DMS153 (cell line): Measurements from ENCODE around the gene RASA2.
"Not testable (repeated sequence)": the region's sequence is repeated elsewhere in the genome, so short reads cannot be mapped to it uniquely, and the experiment has no call there.

ENCODE experiments used
- DNase-seq: peaks from one replicate; lab custom pipeline; 2025; lab: John Stamatoyannopoulos, UW

Gene RASA2

GRCh38 chr3:141578202-141578973 is 91.6 kb downstream of the RASA2 start:
- no peak for DNase-seq

DNA sequence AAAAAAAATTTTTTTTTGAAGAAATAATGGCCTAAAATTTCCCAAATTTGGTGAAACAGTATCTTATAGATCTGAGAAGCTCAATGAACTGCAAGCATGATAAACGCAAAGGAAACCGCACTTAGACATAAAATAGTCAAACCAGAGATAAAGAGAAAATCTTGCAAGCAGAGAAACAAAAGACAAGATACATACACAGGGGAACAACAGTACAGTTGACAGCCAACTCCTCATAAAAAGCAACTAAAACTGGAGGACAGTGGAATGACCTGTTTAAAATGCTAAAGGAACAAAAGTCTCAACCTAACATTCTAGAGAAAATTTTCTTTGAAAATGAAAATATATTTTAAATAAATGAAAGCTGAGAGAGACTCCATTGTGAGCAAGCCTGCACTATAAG is 107.5 kb downstream of the RASA2 start:
- no peak for DNase-seq

GRCh38 chr3:141597931-141598330 is 111.1 kb downstream of the RASA2 start:
- no peak for DNase-seq

DNA sequence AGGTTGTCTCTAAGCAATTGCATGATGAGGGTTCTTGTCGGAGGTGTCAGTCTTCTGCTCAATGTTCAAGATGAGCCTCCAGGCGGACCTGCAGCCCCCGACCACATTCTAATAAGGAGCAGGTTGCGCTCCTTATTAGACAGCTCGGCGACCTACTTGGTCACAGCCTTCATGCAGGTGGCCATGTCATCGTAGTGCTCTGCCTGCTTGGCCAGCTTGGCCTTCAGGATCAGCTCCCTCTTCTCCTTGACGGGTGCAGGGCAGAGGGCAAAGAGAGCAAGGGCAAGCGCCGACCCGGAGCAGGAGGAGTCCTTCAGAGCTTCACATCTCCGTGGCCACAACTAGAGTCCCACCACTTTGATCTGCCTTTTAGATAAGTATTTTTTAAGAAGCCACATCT is 113.5 kb downstream of the RASA2 start:
- no peak for DNase-seq

GRCh38 chr3:141602706-141603105 is 115.9 kb downstream of the RASA2 start:
- DNase-seq = no peak

- DNase-seq = no peak
Measured at GRCh38 chr3:141603473-141604035, 116.7 kb downstream of the RASA2 start.

GRCh38 chr3:141605883-141606282 is 119.1 kb downstream of the RASA2 start:
- no peak for DNase-seq

- DNase-seq = no peak
Measured at GRCh38 chr3:141608438-141608837, 121.6 kb downstream of the RASA2 start.

- DNase-seq = no peak
Measured at GRCh38 chr3:141610939-141611338, 124.1 kb downstream of the RASA2 start.

DNA sequence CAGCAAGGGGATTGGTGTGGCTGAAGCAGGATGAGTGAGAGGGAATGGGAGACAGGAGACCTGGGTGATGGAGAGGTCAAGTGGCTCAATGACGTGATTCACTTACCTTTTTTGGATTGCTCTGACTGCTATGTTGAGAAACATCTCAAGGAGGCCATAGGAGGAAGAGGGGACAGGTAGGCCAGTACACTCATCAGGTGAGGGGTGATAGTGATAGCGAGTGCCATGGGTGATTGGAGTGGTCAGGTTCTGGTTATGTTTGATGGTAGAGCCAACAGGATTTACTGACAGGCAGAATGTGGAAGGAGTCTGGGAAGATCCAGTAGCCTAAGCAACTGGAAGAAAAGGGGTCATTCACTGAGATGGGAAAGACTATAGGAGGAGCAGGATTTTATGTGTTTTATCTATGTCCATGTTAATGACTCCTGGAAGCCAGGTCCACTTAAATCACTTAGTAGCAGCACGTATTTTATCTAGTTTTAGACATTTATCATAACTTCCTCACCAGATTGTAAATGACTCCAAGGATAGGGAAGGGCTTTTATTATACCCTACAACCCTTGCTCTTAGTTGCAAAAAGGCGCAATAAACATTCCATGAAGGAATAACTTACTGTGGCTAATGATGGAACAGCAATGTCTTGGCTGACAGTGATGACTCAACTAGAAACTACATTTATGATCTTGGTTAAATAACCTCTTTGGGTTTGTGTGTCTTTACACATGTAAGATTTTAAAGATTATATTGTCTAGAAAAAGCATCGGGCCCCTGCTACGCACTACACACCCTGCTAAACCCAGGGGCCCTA is 131.5 kb downstream of the RASA2 start:
- no peak for DNase-seq

DNA sequence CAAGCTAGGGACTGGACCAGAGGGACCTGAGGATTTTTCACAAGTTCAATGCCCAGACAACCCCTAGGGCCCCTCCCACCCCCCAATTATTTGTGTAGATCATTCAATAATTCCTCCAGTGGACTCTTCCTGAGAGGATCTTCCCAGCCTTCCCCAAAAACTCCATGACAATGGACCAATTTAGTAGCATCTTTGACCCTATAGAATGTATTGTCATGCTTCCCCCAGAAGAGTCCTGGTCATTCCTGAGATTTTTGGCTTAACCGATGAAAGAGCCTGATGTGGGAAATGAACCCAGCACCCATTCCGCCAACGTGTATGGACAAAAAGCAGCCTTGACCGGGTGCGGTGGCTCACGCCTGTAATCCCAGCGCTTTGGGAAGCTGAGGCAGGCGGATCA is 132.1 kb downstream of the RASA2 start:
- no peak for DNase-seq

- no peak for DNase-seq
Measured at GRCh38 chr3:141619450-141619849, 132.6 kb downstream of the RASA2 start.

GRCh38 chr3:141623691-141624090 is 136.9 kb downstream of the RASA2 start:
- DNase-seq = no peak

- DNase-seq = no peak
Measured at GRCh38 chr3:141625506-141625905, 138.7 kb downstream of the RASA2 start.

DNA sequence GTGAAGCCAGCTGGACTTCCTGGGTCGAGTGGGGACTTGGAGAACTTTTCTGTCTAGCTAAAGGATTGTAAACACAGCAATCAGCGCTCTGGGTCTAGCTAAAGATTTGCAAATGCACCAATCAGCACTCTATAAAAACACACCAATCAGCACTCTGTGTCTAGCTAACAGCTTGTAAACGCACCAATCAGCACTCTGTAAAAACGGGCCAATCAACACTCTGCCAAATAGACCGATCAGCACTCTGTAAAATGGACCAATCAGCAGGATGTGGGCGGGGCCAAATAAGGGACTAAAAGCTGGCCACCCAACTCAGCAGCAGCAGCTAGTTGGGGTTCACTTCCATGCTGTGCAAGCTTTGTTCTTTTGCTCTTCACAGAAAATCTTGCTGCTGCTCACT is 141.5 kb downstream of the RASA2 start:
- DNase-seq = not testable (repeated sequence)

- DNase-seq = not testable (repeated sequence)
Measured at GRCh38 chr3:141628868-141629441, 142.1 kb downstream of the RASA2 start.

DNA sequence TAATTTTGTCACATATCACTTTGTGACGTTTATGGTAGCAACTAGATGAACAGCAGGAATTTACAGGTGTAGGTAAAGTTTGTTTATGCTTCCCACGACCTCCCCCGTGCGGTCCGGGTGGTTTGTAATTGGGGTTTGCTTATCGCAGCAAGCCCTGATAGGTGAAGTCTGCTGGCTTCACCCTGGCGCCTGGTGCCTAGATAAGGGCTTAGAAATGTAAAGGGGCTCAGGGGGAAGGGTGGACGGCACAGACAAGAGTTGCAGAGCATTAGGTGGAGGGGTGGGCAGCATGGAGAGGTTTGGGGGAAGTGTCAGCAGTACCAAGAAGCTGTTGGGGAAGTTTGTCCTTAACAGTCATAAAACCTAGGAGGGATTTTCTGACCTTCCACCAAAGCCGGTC is 143.1 kb downstream of the RASA2 start:
- DNase-seq = no peak

- DNase-seq = no peak
Measured at GRCh38 chr3:141632779-141633374, 146.1 kb downstream of the RASA2 start.

DNA sequence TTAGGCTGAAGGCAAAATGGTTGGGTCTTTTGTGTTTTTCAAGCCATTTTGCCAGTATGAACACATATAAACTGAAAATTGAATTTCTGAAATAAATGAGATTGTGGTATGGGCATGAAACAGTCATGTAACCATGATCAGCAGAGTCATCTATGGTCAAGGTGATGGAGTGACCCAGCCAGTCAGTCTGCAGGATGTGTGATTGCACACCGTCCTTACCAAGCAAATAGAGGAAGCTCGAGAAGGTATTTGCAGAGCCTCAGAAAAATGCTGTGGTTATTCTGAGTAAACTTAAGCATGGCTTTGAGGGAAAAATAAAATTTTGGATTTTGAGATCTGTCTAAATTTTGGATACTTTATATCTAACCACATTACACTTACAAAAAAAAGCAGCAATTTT is 155.4 kb downstream of the RASA2 start:
- DNase-seq = no peak

- DNase-seq = no peak
Measured at GRCh38 chr3:141643391-141643790, 156.6 kb downstream of the RASA2 start.

GRCh38 chr3:141643796-141644195 is 157.0 kb downstream of the RASA2 start:
- no peak for DNase-seq

DNA sequence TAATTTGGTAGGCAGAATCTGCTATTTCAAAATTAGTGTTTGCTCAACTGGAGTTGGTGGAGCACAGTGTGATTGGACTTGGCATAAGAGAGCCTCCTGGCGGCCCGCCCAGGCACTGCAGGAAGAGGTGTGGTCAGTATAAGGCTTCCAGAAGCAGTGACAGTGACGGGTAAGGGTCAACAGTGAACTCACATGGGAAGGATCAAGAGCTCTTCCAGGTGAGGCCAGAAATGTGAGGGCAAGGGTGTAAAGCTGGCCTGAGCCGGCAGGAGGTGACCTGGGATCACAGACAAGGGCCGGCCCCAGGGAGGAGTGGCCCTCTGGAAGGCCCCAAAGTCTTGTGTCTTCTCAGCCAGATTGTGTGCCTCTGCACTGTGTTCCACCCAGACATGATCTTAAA is 158.1 kb downstream of the RASA2 start:
- DNase-seq = no peak
